ENCODE results near the gene DUOX1. TPM values are rescaled to one million over a fixed set of nuclear protein-coding genes. Genes with fewer than 3 reads are reported as not detected.

DUOX1 gene
- polyA plus RNA-seq, 3 donors: 0.22 TPM; not detected in 2

- no peak overlapping the region for H3K4me2 ChIP-seq (replicated peaks; ENCODE audit: extremely low read depth, low read length, poor library complexity, severe bottlenecking)
- Mint-ChIP-seq H3K27ac (peak overlapping the region in 1 of 7 donors; percentile 60), H3K27me3 (ENCODE audit: low read depth in 3 of 3) (peaks cover 0 to 4% (median 0%) of the 10 kb centered on the region in 3 donors), H3K4me1 (peaks cover 19% of the 10 kb centered on the region), H3K4me3 (no peak overlapping the region), H3K9me3 (no peaks in the 10 kb centered on the region), H3K36me3 (no peaks in the 10 kb centered on the region)
- H3K9ac ChIP-seq (ENCODE audit: insufficient read depth, low read length, poor library complexity, severe bottlenecking): no peak overlapping the region
- DNase-seq: no peak
- H3K27ac ChIP-seq (ENCODE audit: low read depth in 1 of 2, low read length in 2 of 2): no peak overlapping the region
- TF ChIP-seq CTCF (IDR thresholded peaks at IDR 0.05): no peak
- no peaks in the 10 kb centered on the region for H3K27me3 ChIP-seq (ENCODE audit: control insufficient read depth in 2 of 2, insufficient read depth in 2 of 2, low read length in 2 of 2)
- H3K4me3 ChIP-seq (replicated peaks in 1 of 3; ENCODE audit: low read depth in 2 of 3, low read length in 3 of 3): no peak overlapping the region
- H3K4me1 ChIP-seq (ENCODE audit: control insufficient read depth in 1 of 2, insufficient read depth in 2 of 2, low read length in 2 of 2): peaks cover 12 to 18% of the 10 kb centered on the region in 2 donors
- no peak overlapping the region for H2AFZ ChIP-seq (ENCODE audit: insufficient read depth, low read depth, low read length, poor library complexity, severe bottlenecking)
- 100% methylated on average over 3 of the region's 4 CpGs for WGBS (ENCODE audit: insufficient coverage)
- H3K36me3 ChIP-seq (replicated peaks in 1 of 2; ENCODE audit: control insufficient read depth in 1 of 2, insufficient read depth in 2 of 2, low read length in 2 of 2): no peaks in the 10 kb centered on the region
- H3K79me2 ChIP-seq (ENCODE audit: insufficient read depth, low read length): no peaks in the 10 kb centered on the region
- H3K9me3 ChIP-seq (replicated peaks in 1 of 2; ENCODE audit: control insufficient read depth in 1 of 2, insufficient read depth in 1 of 2, low read length in 2 of 2): no peaks in the 10 kb centered on the region
- intact Hi-C loops (cut with micrococcal nuclease): loop anchor here in 1 of 2 donors (5.0 kb wide), 2 partner anchors 34 to 234 kb away; a partner anchor contains a TSS
- no peaks in the 10 kb centered on the region for H4K20me1 ChIP-seq (ENCODE audit: insufficient read depth, low read length)
Measured at GRCh38 chr15:45168286-45168685, 38.5 kb downstream of the DUOX1 start.

- Mint-ChIP-seq H3K4me1 (peaks cover 19% of the 10 kb centered on the region), H3K27me3 (ENCODE audit: low read depth in 3 of 3) (peaks cover 0 to 3% (median 0%) of the 10 kb centered on the region in 3 donors), H3K4me3 (peak overlapping the region in 1 of 2 donors; percentile 7), H3K36me3 (no peaks in the 10 kb centered on the region), H3K27ac (peak overlapping the region in 5 of 7 donors; percentile 16 to 50 (median 37)), H3K9me3 (no peaks in the 10 kb centered on the region)
- Histone ChIP-seq H3K4me2 (replicated peaks; ENCODE audit: extremely low read depth, low read length, poor library complexity, severe bottlenecking) (no peak overlapping the region), H3K27ac (ENCODE audit: low read depth in 1 of 2, low read length in 2 of 2) (peak overlapping the region in 1 of 2 donors; percentile 31), H3K79me2 (ENCODE audit: insufficient read depth, low read length) (no peaks in the 10 kb centered on the region), H2AFZ (ENCODE audit: insufficient read depth, low read depth, low read length, poor library complexity, severe bottlenecking) (no peak overlapping the region), H3K4me1 (ENCODE audit: control insufficient read depth in 1 of 2, insufficient read depth in 2 of 2, low read length in 2 of 2) (peaks cover 12 to 18% of the 10 kb centered on the region in 2 donors), H3K27me3 (ENCODE audit: control insufficient read depth in 2 of 2, insufficient read depth in 2 of 2, low read length in 2 of 2) (no peaks in the 10 kb centered on the region), H3K9me3 (replicated peaks in 1 of 2; ENCODE audit: control insufficient read depth in 1 of 2, insufficient read depth in 1 of 2, low read length in 2 of 2) (no peaks in the 10 kb centered on the region), H3K9ac (ENCODE audit: insufficient read depth, low read length, poor library complexity, severe bottlenecking) (no peak overlapping the region), H3K36me3 (replicated peaks in 1 of 2; ENCODE audit: control insufficient read depth in 1 of 2, insufficient read depth in 2 of 2, low read length in 2 of 2) (no peaks in the 10 kb centered on the region), H3K4me3 (replicated peaks in 1 of 3; ENCODE audit: low read depth in 2 of 3, low read length in 3 of 3) (no peak overlapping the region), H4K20me1 (ENCODE audit: insufficient read depth, low read length) (no peaks in the 10 kb centered on the region)
- intact Hi-C loops (cut with micrococcal nuclease): loop anchor here in 1 of 2 donors (5.0 kb wide), 2 partner anchors 33 to 233 kb away; a partner anchor contains a TSS
- no peak for DNase-seq
- WGBS (ENCODE audit: insufficient coverage): 74% methylated on average over 2 of the region's 9 CpGs
- TF ChIP-seq CTCF (IDR thresholded peaks at IDR 0.05): no peak
Measured at GRCh38 chr15:45168751-45169551, 39.2 kb downstream of the DUOX1 start.

All from CD14-positive monocyte (primary cell).